Trophoblast cell (in vitro differentiated cells and primary cell): ENCODE data around the gene CBX7.

ENCODE experiments used
- DNase-seq, 2 donors: peaks; one replicate each; pipeline ENCODE4 v3.0.0-alpha.2; 2016
- H2AFZ ChIP-seq: 2 replicates; pipeline ENCODE4 v1.6.1; 2013; ENCODE audit warnings: low read length, moderate library complexity, mild to moderate bottlenecking; ENCODE audit not compliant: insufficient read depth, poor library complexity
- H2AK5ac ChIP-seq: 2 replicates; pipeline ENCODE4 v1.6.1; 2013; ENCODE audit warnings: mild to moderate bottlenecking, low read length
- H2BK120ac ChIP-seq: 2 replicates; pipeline ENCODE4 v1.6.1; 2013; ENCODE audit warnings: low read length, mild to moderate bottlenecking, moderate library complexity; ENCODE audit not compliant: insufficient read depth, poor library complexity
- H2BK12ac ChIP-seq: 2 replicates; pipeline ENCODE4 v1.6.1; 2013; ENCODE audit warnings: mild to moderate bottlenecking, low read length, moderate library complexity
- H2BK5ac ChIP-seq: 2 replicates; pipeline ENCODE4 v1.6.1; 2013; ENCODE audit warnings: low read length, low read depth, moderate library complexity, mild to moderate bottlenecking; ENCODE audit not compliant: poor library complexity
- H3K14ac ChIP-seq: 2 replicates; pipeline ENCODE4 v1.6.1; 2013; ENCODE audit warnings: mild to moderate bottlenecking, low read length
- H3K18ac ChIP-seq: 2 replicates; pipeline ENCODE4 v1.6.1; 2013; ENCODE audit warnings: mild to moderate bottlenecking, low read length
- H3K23ac ChIP-seq: 2 replicates; pipeline ENCODE4 v1.6.1; 2013; ENCODE audit warnings: low read length
- H3K27ac ChIP-seq: 2 replicates; pipeline ENCODE4 v1.5.1; 2013; ENCODE audit warnings: low read depth, mild to moderate bottlenecking, inconsistent platforms, low read length, moderate library complexity
- H3K27me3 ChIP-seq: 2 replicates; pipeline ENCODE4 v1.6.1; 2013; ENCODE audit warnings: inconsistent platforms, mild to moderate bottlenecking, low read length, moderate library complexity; ENCODE audit not compliant: insufficient read depth
- H3K36me3 ChIP-seq, 2 experiments: 1 replicate in 1 of 2; 2 replicates in 1 of 2; pipeline ENCODE4 v1.6.1; 2013; ENCODE audit warnings: low read length in 2 of 2, mild to moderate bottlenecking in 2 of 2, moderate library complexity in 1 of 2; ENCODE audit not compliant: insufficient read depth in 2 of 2, control insufficient read depth in 1 of 2
- H3K4ac ChIP-seq: 2 replicates; pipeline ENCODE4 v1.6.1; 2013; ENCODE audit warnings: low read depth, mild to moderate bottlenecking, low read length, moderate library complexity
- H3K4me1 ChIP-seq, 2 experiments: 1 replicate in 1 of 2; 2 replicates in 1 of 2; pipeline ENCODE4 v1.6.1; 2013; ENCODE audit warnings: low read length in 2 of 2, mild to moderate bottlenecking in 2 of 2, moderate library complexity in 1 of 2; ENCODE audit not compliant: insufficient read depth in 2 of 2, control insufficient read depth in 1 of 2
- H3K4me2 ChIP-seq: 2 replicates; pipeline ENCODE4 v1.6.1; 2013; ENCODE audit warnings: inconsistent platforms, mild to moderate bottlenecking, low read length, moderate library complexity
- H3K4me3 ChIP-seq: 2 replicates; pipeline ENCODE4 v1.5.1; 2013; ENCODE audit warnings: mild to moderate bottlenecking, low read depth, low read length, inconsistent platforms
- H3K79me1 ChIP-seq: one replicate; pipeline ENCODE4 v1.6.1; 2013; ENCODE audit warnings: low read length
- H3K79me2 ChIP-seq: 2 replicates; pipeline ENCODE4 v1.6.1; 2013; ENCODE audit warnings: low read length, mild to moderate bottlenecking; ENCODE audit not compliant: control insufficient read depth, insufficient read depth, poor library complexity
- H3K9ac ChIP-seq: 2 replicates; pipeline ENCODE4 v1.6.1; 2013; ENCODE audit warnings: mild to moderate bottlenecking, low read length
- H3K9me3 ChIP-seq: 2 replicates; pipeline ENCODE4 v1.6.1; 2013; ENCODE audit warnings: low read depth, mild to moderate bottlenecking, control low read depth, inconsistent platforms, low read length; ENCODE audit not compliant: insufficient read depth
- H4K12ac ChIP-seq: 2 replicates; pipeline ENCODE4 v1.6.1; 2013; ENCODE audit warnings: low read depth, mild to moderate bottlenecking, low read length, moderate library complexity
- H4K8ac ChIP-seq: 2 replicates; pipeline ENCODE4 v1.6.1; 2013; ENCODE audit warnings: low read depth, mild to moderate bottlenecking, low read length, moderate library complexity
- H4K91ac ChIP-seq: one replicate; pipeline ENCODE4 v1.6.1; 2013; ENCODE audit warnings: low read depth, mild to moderate bottlenecking, low read length, moderate library complexity
- WGBS: extraction: QIAGEN DNeasy Blood & Tissue Kit; methylation state at CpG from one replicate; pipeline ENCODE4 v1.1.7; 2013; ENCODE audit warnings: missing lambda C conversion rate; ENCODE audit not compliant: insufficient read length, insufficient coverage; ENCODE audit errors: extremely low coverage; 5-methylcytosine and 5-hydroxymethylcytosine counted together

CBX7 gene

DNA sequence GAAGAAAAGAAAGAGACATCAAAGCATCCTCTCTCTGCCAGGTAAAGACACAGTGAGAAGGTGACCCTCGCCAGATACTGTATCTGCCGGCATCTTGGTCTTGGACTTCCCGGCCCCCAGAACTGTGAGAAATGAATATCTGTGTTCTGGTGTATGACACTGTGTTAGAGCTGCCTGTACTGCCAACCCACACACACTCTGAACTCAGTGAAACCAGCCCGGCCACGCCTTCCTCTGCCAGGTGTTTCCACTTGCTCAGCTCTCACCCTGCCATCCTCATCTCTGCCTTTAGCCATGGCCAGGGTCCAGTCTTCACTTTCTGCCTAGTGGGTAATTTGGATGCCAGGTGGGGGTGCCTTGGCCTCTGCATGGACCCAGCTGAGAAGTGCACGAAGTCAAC, 24.0 kb downstream of the CBX7 start:
- no peaks in the 10 kb centered on the region for H3K36me3 ChIP-seq
- H3K14ac ChIP-seq: no peak overlapping the region
- no peak overlapping the region for H2BK120ac ChIP-seq
- H3K9ac ChIP-seq: no peak overlapping the region
- H3K4me2 ChIP-seq: no peak overlapping the region
- no peaks in the 10 kb centered on the region for H3K79me2 ChIP-seq
- H3K4ac ChIP-seq: no peak overlapping the region
- no peak for DNase-seq
- no peak overlapping the region for H2AFZ ChIP-seq
- peaks cover 3% of the 10 kb centered on the region for H3K79me1 ChIP-seq
- H3K23ac ChIP-seq: no peak overlapping the region
- no CpG with 5 or more reads among the region's 6 CpGs for WGBS
- peaks cover 19 to 23% of the 10 kb centered on the region in 2 experiments for H3K4me1 ChIP-seq
- H2AK5ac ChIP-seq: no peak overlapping the region
- no peak overlapping the region for H4K12ac ChIP-seq
- H3K27me3 ChIP-seq: no peaks in the 10 kb centered on the region
- no peak overlapping the region for H3K27ac ChIP-seq
- H3K9me3 ChIP-seq: peaks cover 3% of the 10 kb centered on the region
- no peak overlapping the region for H3K18ac ChIP-seq
- H3K4me3 ChIP-seq: no peak overlapping the region
- no peak overlapping the region for H4K8ac ChIP-seq
- H4K91ac ChIP-seq: no peak overlapping the region
- H2BK12ac ChIP-seq: no peak overlapping the region
- H2BK5ac ChIP-seq: no peak overlapping the region

- H2BK120ac ChIP-seq: no peak overlapping the region
- no CpG with 5 or more reads among the region's 5 CpGs for WGBS
- H2AK5ac ChIP-seq: no peak overlapping the region
- H4K8ac ChIP-seq: no peak overlapping the region
- no peak overlapping the region for H2AFZ ChIP-seq
- H3K27me3 ChIP-seq: no peaks in the 10 kb centered on the region
- peaks cover 10 to 14% of the 10 kb centered on the region in 2 experiments for H3K4me1 ChIP-seq
- no peak overlapping the region for H2BK12ac ChIP-seq
- no peak for DNase-seq
- H3K14ac ChIP-seq: no peak overlapping the region
- peaks cover 5% of the 10 kb centered on the region for H3K9me3 ChIP-seq
- H3K4me3 ChIP-seq: no peak overlapping the region
- H4K12ac ChIP-seq: no peak overlapping the region
- no peak overlapping the region for H3K27ac ChIP-seq
- no peak overlapping the region for H3K18ac ChIP-seq
- H2BK5ac ChIP-seq: no peak overlapping the region
- H3K9ac ChIP-seq: no peak overlapping the region
- no peaks in the 10 kb centered on the region for H3K79me1 ChIP-seq
- H3K4me2 ChIP-seq: no peak overlapping the region
- H3K4ac ChIP-seq: no peak overlapping the region
- H3K79me2 ChIP-seq: no peaks in the 10 kb centered on the region
- no peaks in the 10 kb centered on the region for H3K36me3 ChIP-seq
- H3K23ac ChIP-seq: no peak overlapping the region
- H4K91ac ChIP-seq: no peak overlapping the region
Measured at GRCh38 chr22:39125622-39126021, 26.9 kb downstream of the CBX7 start.

- H3K4me2 ChIP-seq: peak overlapping the region; percentile 8
- peak overlapping the region; percentile 51 for H4K91ac ChIP-seq
- peaks cover 8 to 10% of the 10 kb centered on the region in 2 experiments for H3K4me1 ChIP-seq
- peak overlapping the region; percentile 45 for H2BK120ac ChIP-seq
- no peaks in the 10 kb centered on the region for H3K36me3 ChIP-seq
- DNase-seq: no peak
- H2AFZ ChIP-seq: peak overlapping the region; percentile 30
- H3K4ac ChIP-seq: no peak overlapping the region
- H3K79me1 ChIP-seq: no peaks in the 10 kb centered on the region
- H4K12ac ChIP-seq: no peak overlapping the region
- no peak overlapping the region for H3K18ac ChIP-seq
- no peak overlapping the region for H3K4me3 ChIP-seq
- peak overlapping the region; percentile 58 for H4K8ac ChIP-seq
- H2BK5ac ChIP-seq: no peak overlapping the region
- H3K14ac ChIP-seq: peak overlapping the region; percentile 34
- H3K9ac ChIP-seq: no peak overlapping the region
- no peaks in the 10 kb centered on the region for H3K79me2 ChIP-seq
- H3K27ac ChIP-seq: no peak overlapping the region
- peaks cover 5% of the 10 kb centered on the region for H3K9me3 ChIP-seq
- no peaks in the 10 kb centered on the region for H3K27me3 ChIP-seq
- WGBS: no CpG with 5 or more reads among the region's 33 CpGs
- H2AK5ac ChIP-seq: no peak overlapping the region
- H2BK12ac ChIP-seq: peak overlapping the region; percentile 77
- no peak overlapping the region for H3K23ac ChIP-seq
Measured at GRCh38 chr22:39123751-39124581, 28.5 kb downstream of the CBX7 start.

GRCh38 chr22:39122772-39123470, 29.6 kb downstream of the CBX7 start:
- H3K9me3 ChIP-seq: peaks cover 2% of the 10 kb centered on the region
- WGBS: no CpG with 5 or more reads among the region's 17 CpGs
- H4K12ac ChIP-seq: no peak overlapping the region

More at GRCh38 chr22:39122772-39123470, 29.6 kb downstream of the CBX7 start:
- no peak overlapping the region for H3K4me3 ChIP-seq
- H2BK12ac ChIP-seq: no peak overlapping the region
- H3K18ac ChIP-seq: no peak overlapping the region
- no peak overlapping the region for H3K23ac ChIP-seq
- no peak overlapping the region for H3K4me2 ChIP-seq
- no peak overlapping the region for H3K14ac ChIP-seq
- no peak overlapping the region for H4K91ac ChIP-seq
- no peak overlapping the region for H3K27ac ChIP-seq
- H3K79me1 ChIP-seq: no peaks in the 10 kb centered on the region
- no peak overlapping the region for H2BK120ac ChIP-seq
- H2BK5ac ChIP-seq: no peak overlapping the region
- no peak overlapping the region for H4K8ac ChIP-seq
- peaks cover 8 to 10% of the 10 kb centered on the region in 2 experiments for H3K4me1 ChIP-seq
- no peak overlapping the region for H3K4ac ChIP-seq
- no peaks in the 10 kb centered on the region for H3K79me2 ChIP-seq
- no peak for DNase-seq
- H3K36me3 ChIP-seq: no peaks in the 10 kb centered on the region
- H2AK5ac ChIP-seq: no peak overlapping the region
- no peak overlapping the region for H3K9ac ChIP-seq
- no peak overlapping the region for H2AFZ ChIP-seq
- no peaks in the 10 kb centered on the region for H3K27me3 ChIP-seq
